Measurements from ENCODE around the gene RALGPS1.

The RALGPS1 gene, protein sequence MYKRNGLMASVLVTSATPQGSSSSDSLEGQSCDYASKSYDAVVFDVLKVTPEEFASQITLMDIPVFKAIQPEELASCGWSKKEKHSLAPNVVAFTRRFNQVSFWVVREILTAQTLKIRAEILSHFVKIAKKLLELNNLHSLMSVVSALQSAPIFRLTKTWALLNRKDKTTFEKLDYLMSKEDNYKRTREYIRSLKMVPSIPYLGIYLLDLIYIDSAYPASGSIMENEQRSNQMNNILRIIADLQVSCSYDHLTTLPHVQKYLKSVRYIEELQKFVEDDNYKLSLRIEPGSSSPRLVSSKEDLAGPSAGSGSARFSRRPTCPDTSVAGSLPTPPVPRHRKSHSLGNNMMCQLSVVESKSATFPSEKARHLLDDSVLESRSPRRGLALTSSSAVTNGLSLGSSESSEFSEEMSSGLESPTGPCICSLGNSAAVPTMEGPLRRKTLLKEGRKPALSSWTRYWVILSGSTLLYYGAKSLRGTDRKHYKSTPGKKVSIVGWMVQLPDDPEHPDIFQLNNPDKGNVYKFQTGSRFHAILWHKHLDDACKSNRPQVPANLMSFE

GRCh38 chr9:126914458-126915280 is at the start of gene RALGPS1:
Gene RALGPS1 (plus strand): TSS chr9:126914782. CDS start chr9:126962290, 47,508 bp downstream.
- DNase-seq, result peak; percentile 89

- no peak for DNase-seq
These were observed 45.2 kb upstream of the RALGPS1 start for GRCh38 chr9:126869368-126869767.

DNA sequence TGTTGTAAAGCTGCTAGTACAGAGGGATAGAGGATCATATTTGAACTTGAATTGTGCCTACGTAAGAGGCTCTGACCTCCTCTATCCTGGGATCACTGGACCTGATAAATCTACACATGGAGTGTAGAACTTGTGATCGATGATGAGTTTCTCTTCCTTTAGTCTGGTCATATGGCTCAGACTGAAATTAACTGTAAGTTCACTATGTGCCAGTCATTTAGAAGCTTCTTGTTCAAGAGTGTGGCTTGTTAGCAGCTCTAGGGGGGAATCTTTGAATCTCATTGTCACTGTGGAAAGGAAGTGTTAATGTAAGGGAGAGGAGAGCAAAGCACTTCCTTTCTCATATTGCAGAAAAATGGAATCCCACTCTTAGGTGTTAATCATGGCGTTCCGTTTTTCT is 42.1 kb upstream of the RALGPS1 start:
- no peak for DNase-seq

DNA sequence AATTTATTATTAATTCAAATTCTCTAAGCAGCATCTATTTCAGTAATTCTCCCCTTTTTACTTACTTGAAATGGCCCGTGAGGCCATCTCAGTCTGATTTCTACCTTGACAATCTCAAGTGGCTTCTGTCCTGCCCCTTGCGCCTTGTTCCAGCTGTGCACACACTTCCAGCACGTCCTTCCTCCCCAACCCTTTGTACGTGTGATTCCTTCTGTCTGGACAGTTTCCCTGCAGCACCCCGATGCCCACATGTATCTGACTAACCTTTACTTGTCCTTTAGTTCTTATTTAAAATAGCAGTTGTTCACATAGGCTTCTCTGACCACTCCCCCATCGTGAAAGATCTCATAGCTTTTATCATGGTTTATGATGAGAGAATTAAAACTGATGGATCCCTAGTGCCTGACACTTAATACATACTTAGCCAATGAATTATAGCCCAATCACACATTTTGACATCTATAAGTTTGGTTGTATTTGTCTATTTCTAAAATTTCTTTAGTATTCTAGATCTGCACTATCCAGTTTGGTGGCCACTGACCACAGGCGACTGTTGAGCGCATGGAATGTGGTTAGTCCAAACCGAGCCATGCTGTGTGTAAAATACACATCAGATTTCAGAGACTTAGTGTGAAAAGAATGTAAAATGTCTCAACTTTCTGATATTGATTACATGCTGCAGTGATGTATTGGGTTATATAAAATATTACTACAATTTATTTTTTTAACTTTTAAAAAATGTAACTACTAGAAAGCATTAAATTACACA is 39.9 kb upstream of the RALGPS1 start:
- no peak for DNase-seq

DNA sequence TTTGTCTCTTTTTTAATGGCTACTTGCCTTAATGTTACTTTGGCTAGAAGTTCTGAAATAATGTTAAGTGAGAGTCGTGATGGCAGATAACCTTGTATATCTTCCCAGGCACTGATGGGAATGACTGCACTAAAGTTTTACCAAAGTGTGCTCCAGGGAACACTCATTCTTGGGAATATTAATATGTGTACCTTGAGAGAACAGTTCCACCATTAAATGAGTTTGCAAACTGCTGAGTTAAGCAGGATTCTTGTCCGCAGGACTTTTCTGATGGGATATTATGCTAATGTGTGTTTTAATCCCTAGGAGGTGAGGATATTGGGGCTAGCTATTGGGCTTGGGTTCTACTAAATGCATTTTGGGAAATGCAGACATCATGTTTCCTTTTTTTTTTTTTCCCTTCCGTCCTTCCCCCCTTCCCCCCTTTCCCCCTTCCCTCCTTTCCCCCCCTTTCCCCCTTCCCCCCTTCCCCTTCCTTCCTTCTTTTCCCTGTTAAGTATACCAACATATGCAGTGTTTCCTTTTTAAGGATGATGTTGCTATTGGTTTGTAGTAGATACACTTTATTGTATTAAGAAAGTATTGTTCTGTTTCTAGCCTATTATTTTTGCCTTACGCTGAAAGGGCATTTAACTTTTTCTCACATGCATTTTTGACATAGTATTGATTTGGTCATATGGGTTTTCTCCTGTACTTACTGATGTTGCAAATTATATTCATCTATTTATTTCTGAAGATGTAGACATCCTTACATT is 38.6 kb upstream of the RALGPS1 start:
- DNase-seq, result no peak

DNA sequence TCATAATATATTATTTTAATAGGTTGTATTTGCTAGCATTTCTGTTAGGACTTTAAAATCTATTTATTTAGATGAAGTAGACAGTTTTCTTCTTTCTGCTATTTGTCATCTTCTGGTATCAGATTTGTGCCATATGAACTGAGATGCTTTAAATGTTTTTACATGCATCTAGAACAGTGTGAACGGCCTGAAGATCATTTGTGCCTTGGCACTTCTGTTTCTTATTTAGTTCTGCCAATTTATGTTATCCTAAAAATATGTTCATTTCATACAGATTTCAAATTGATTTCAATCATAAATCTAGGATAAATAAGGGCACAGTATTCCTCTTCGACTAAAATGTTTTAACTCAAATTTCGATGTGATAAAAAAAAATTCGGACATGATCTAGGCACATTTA is 38.1 kb upstream of the RALGPS1 start:
- no peak for DNase-seq

- no peak for DNase-seq
These were observed 37.2 kb upstream of the RALGPS1 start for GRCh38 chr9:126877418-126877817.

- no peak for DNase-seq
These were observed 35.3 kb upstream of the RALGPS1 start for GRCh38 chr9:126879288-126879687.

GRCh38 chr9:126880226-126880946 is 34.2 kb upstream of the RALGPS1 start:
- no peak for DNase-seq

DNA sequence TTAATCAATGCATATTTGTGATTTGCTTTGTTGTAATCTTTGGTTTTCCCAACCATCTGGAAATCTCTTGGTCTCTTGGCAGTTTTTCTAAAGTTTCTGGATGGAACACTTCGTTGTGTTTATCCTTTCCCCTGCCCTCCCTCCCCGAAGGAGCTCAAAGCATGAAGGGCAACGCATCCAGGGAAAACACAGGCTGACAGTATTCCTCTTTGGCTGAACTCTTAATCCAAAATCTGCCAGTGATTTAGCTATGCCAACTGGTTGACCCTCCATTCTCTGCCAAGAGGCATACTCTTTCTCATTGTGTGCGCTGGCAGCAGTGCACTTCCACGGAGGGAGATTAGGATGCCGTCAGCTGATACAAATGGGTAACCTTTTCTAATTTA is 33.6 kb upstream of the RALGPS1 start:
- DNase-seq, result no peak

GRCh38 chr9:126882746-126883145 is 31.8 kb upstream of the RALGPS1 start:
- DNase-seq, result no peak

- DNase-seq, result no peak
These were observed 30.9 kb upstream of the RALGPS1 start for GRCh38 chr9:126883636-126884035.

DNA sequence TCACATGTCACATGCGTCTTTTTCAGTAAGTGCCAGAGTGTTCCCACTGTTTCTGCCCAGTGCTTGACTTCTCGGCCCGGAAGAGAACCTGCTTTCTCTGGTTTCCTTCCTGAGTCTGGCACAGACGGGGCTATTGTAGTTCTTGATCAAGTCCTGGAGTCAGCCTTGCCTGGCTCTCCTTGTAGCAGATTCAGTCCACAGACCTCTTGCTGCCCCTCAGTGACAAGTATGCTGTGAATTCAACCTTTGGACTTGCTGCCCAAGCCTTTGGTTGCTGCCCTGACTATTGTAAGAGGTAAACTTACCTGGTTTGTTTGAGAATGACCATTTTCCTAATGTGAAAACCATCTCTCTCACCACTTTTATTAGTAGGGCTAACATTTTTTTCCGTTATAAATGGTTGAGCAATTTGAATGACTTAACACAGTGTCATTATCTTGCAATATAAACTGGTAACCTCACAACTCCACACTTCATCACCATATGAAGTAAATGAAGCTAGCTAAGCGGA is 29.4 kb upstream of the RALGPS1 start:
- no peak for DNase-seq

GRCh38 chr9:126886034-126886822 is 28.4 kb upstream of the RALGPS1 start:
- DNase-seq, result no peak

GRCh38 chr9:126886897-126887296 is 27.7 kb upstream of the RALGPS1 start:
- no peak for DNase-seq

GRCh38 chr9:126891676-126892075 is 22.9 kb upstream of the RALGPS1 start:
- no peak for DNase-seq

DNA sequence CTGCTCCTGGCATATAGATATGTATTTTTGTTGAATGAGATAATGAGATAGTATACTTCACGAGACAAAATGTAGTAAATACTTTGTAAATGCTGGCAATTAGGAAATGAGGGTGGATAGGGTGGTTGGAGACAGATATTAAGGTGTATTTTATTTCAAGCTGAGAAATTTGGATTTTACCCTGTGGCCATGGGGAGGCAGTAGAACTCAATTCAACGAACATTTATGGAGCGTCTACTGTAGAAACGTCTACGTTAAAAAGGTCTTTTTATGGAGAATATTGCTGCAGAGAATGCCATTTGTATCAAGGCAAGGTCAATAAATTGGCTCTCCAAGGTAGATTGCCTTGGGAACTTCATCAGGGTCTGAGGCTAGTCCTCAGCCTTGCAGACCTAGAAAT is 21.5 kb upstream of the RALGPS1 start:
- DNase-seq, result no peak

GRCh38 chr9:126894052-126894603 is 20.5 kb upstream of the RALGPS1 start:
- DNase-seq, result no peak

DNA sequence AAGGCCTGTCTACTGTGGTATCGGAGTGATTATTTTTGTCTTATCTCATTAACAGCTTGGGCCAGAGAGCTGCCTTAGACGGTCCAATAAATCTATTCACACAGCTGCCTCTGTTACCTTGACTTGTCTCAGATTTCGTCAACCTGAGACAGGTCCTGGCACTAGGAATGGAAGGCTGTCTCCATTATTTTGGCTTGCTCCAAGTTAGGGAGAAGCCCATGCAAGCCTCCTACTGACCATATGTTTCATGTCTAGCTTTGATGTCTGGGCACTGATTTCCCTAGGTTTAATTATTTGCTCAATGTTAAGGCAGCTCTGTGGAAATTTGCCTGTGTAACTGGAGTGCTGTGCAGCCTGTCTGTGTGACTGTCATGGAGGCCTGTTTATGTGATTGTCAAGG is 12.4 kb upstream of the RALGPS1 start:
- DNase-seq, result no peak

- no peak for DNase-seq
These were observed 10.0 kb upstream of the RALGPS1 start for GRCh38 chr9:126904586-126904985.

Measured in fibroblast of skin of right quadriceps (primary cell).